Measurements from ENCODE around the gene SLC4A4. TPM values are rescaled to one million over a fixed set of nuclear protein-coding genes. Genes with fewer than 3 reads are reported as not detected.

Gene SLC4A4
- total RNA-seq, 1 experiment from 2014 or later = not detected

DNA sequence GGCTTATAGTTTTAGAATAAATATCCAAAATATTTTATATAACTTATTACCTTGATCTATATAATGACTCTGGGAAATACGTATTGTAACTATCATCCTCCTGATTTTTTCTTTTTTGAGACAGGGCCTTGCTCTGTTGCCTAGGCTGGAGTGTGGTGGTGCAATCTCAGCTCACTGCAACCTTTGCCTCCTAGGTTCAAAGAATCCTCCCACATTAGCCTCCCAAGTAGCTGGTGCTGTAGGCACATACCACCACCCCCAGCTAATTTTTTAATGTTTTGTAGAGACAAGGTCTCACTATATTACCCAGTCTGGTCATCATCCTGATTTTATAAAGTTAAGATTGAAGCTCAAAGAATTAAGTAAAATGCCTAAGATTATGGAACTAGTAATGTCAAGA is 193.6 kb downstream of the SLC4A4 start:
- no peak for DNase-seq (ENCODE audit: unreplicated experiment)
- H3K4me3 Mint-ChIP-seq (ENCODE audit: unreplicated experiment) = no peak overlapping the region
- TF ChIP-seq, protein P1, sequence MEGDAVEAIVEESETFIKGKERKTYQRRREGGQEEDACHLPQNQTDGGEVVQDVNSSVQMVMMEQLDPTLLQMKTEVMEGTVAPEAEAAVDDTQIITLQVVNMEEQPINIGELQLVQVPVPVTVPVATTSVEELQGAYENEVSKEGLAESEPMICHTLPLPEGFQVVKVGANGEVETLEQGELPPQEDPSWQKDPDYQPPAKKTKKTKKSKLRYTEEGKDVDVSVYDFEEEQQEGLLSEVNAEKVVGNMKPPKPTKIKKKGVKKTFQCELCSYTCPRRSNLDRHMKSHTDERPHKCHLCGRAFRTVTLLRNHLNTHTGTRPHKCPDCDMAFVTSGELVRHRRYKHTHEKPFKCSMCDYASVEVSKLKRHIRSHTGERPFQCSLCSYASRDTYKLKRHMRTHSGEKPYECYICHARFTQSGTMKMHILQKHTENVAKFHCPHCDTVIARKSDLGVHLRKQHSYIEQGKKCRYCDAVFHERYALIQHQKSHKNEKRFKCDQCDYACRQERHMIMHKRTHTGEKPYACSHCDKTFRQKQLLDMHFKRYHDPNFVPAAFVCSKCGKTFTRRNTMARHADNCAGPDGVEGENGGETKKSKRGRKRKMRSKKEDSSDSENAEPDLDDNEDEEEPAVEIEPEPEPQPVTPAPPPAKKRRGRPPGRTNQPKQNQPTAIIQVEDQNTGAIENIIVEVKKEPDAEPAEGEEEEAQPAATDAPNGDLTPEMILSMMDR (IDR thresholded peaks at IDR 0.05; ENCODE audit: unreplicated experiment) = no peak
- no peaks in the 10 kb centered on the region for H3K4me1 Mint-ChIP-seq (ENCODE audit: insufficient read depth, unreplicated experiment)
- H3K36me3 Mint-ChIP-seq (ENCODE audit: insufficient read depth, unreplicated experiment) = no peaks in the 10 kb centered on the region
- H3K27me3 Mint-ChIP-seq (ENCODE audit: insufficient read depth, unreplicated experiment) = no peaks in the 10 kb centered on the region
- ChIA-PET POLR2A (interaction anchor here (0.6 to 0.7 kb wide), 2 partner anchors 58 to 336 kb away, joined by 3 read pairs; no protein-coding TSS in a partner anchor), CTCF (interaction anchor here (0.5 to 0.8 kb wide), 3 partner anchors 8 to 155 kb away, joined by 3 to 5 read pairs (median 4); no protein-coding TSS in a partner anchor)
- no peak overlapping the region for H3K27ac Mint-ChIP-seq (ENCODE audit: low read depth, unreplicated experiment)
- intact Hi-C loops (cut with micrococcal nuclease) = no loop called here
- BruUV-seq (replicated peaks) = no TSS peak
- H3K9me3 Mint-ChIP-seq (ENCODE audit: unreplicated experiment) = no peaks in the 10 kb centered on the region

DNA sequence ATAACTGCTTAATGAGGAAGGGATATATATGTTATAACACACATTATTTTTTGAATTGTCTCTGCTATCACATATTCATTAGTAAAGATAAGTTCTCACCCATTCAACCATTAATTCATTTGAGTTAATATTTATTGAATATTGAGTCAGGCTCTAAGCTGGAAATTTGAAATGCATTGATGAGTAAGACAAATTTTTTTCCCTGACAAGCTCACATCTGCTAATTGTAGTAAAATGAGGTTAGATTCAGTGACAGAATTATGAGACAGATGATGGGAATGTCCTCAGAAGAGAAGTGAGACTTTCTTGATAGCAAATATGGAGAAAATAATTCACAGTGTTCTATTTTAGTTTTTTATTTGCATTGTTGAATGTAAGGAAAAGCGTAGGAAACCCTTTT is 194.3 kb downstream of the SLC4A4 start:
- Mint-ChIP-seq H3K36me3 (ENCODE audit: insufficient read depth, unreplicated experiment) (no peaks in the 10 kb centered on the region), H3K4me3 (ENCODE audit: unreplicated experiment) (no peak overlapping the region), H3K4me1 (ENCODE audit: insufficient read depth, unreplicated experiment) (no peaks in the 10 kb centered on the region), H3K9me3 (ENCODE audit: unreplicated experiment) (no peaks in the 10 kb centered on the region), H3K27me3 (ENCODE audit: insufficient read depth, unreplicated experiment) (no peaks in the 10 kb centered on the region), H3K27ac (ENCODE audit: low read depth, unreplicated experiment) (no peak overlapping the region)
- ChIA-PET CTCF (interaction anchor here (0.5 kb wide), 1 partner anchor 155 kb away, joined by 3 read pairs; no protein-coding TSS in a partner anchor), POLR2A (no interaction called here)
- no peak for DNase-seq (ENCODE audit: unreplicated experiment)
- TF ChIP-seq, protein P1 (IDR thresholded peaks at IDR 0.05; ENCODE audit: unreplicated experiment) = no peak
- intact Hi-C loops (cut with micrococcal nuclease) = no loop called here
- no TSS peak for BruUV-seq (replicated peaks)

DNA sequence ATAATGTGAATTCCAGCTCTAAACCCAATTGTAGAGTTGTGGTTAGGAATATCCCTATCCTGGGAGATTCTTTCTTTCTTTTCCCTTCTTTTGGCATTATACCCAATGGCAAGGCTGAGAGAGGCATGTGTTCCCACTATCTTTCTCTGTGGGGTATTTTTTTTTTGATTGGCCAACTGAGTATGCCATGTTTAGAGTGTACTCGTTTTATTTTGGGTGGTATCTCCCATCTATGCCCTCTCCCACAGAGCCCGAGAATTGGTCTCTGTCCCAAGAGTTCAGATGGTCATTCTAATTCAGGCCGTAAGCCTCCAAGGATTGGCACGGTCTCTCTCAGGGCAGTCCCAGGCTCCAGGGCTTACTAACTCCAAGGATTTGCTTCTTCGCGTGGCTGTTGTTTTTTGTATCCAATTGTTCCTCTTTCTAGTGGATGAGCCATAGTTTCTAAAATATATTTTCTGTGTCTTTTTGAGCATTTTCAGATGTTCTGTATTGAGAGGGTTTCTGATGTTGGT is 198.8 kb downstream of the SLC4A4 start:
- ChIA-PET POLR2A (no interaction called here), CTCF (interaction anchor here (0.7 to 1.1 kb wide), 2 partner anchors 8 to 308 kb away, joined by 3 read pairs; no protein-coding TSS in a partner anchor)
- DNase-seq (ENCODE audit: unreplicated experiment) = no peak
- intact Hi-C loops (cut with micrococcal nuclease) = no loop called here
- no peaks in the 10 kb centered on the region for H3K27me3 Mint-ChIP-seq (ENCODE audit: insufficient read depth, unreplicated experiment)
- TF ChIP-seq, protein P1 (IDR thresholded peaks at IDR 0.05; ENCODE audit: unreplicated experiment) = no peak
- H3K4me1 Mint-ChIP-seq (ENCODE audit: insufficient read depth, unreplicated experiment) = no peaks in the 10 kb centered on the region
- H3K4me3 Mint-ChIP-seq (ENCODE audit: unreplicated experiment) = no peak overlapping the region
- no peak overlapping the region for H3K27ac Mint-ChIP-seq (ENCODE audit: low read depth, unreplicated experiment)
- no peaks in the 10 kb centered on the region for H3K9me3 Mint-ChIP-seq (ENCODE audit: unreplicated experiment)
- no peaks in the 10 kb centered on the region for H3K36me3 Mint-ChIP-seq (ENCODE audit: insufficient read depth, unreplicated experiment)
- no TSS peak for BruUV-seq (replicated peaks)

DNA sequence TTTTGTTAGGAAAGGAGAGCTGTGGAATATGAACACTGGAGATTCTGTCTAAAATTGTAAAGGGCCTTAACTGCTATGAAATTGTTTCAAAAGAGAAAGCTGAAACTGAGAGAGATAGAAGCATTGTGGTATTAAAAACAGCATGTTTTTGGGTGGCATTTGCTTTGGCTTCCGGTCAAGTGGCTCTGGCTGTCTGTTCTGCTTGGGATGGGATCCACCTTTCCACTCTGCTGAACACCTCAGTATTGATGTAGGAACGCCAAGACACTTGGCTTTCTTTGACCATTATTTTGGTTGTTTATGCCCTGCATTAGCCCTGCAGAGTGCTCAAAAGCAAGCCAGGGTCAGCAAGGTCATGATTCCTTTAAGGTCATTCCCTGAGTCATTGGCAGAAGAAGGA is 199.7 kb downstream of the SLC4A4 start:
- intact Hi-C loops (cut with micrococcal nuclease) = no loop called here
- Mint-ChIP-seq H3K27ac (ENCODE audit: low read depth, unreplicated experiment) (no peak overlapping the region), H3K4me1 (ENCODE audit: insufficient read depth, unreplicated experiment) (no peaks in the 10 kb centered on the region), H3K27me3 (ENCODE audit: insufficient read depth, unreplicated experiment) (no peaks in the 10 kb centered on the region), H3K4me3 (ENCODE audit: unreplicated experiment) (no peak overlapping the region), H3K9me3 (ENCODE audit: unreplicated experiment) (no peaks in the 10 kb centered on the region), H3K36me3 (ENCODE audit: insufficient read depth, unreplicated experiment) (no peaks in the 10 kb centered on the region)
- TF ChIP-seq, protein P1 (IDR thresholded peaks at IDR 0.05; ENCODE audit: unreplicated experiment) = no peak
- POLR2A ChIA-PET = no interaction called here
- CTCF ChIA-PET = interaction anchor here (1.1 kb wide), 1 partner anchor 309 kb away, joined by 3 read pairs; no protein-coding TSS in a partner anchor
- no peak for DNase-seq (ENCODE audit: unreplicated experiment)
- no TSS peak for BruUV-seq (replicated peaks)
